Stimulated activated CD4-positive, alpha-beta T cell treated with anti-CD3 and anti-CD28 coated beads, Interleukin-15, amount 100 ng/mL, for 1 hour (primary cell): ENCODE data around the gene CNOT9.
A peak's percentile ranks its signal among the peaks of the same experiment; 100 is the strongest.
"Not testable (repeated sequence)": the region's sequence is repeated elsewhere in the genome, so short reads cannot be mapped to it uniquely, and the experiment has no call there.

ENCODE experiments used
- DNase-seq, 2 donors: peaks; one replicate each; pipeline ENCODE4 v3.0.0-alpha.2; 2020; ENCODE audit warnings: low read depth in 1 of 2, low spot score in 1 of 2

Gene CNOT9

GRCh38 chr2:218568190-218569037 lies at the start of gene CNOT9, which contains the start of gene USP37:
Gene CNOT9 (plus strand): TSS chr2:218568839. CDS start chr2:218568955, 116 bp downstream.
Gene USP37 (minus strand): TSS chr2:218568351. CDS start chr2:218558653, 9,698 bp downstream.
- peak; percentile 100 for DNase-seq

GRCh38 chr2:218518876-218519275 lies 49.8 kb upstream of the CNOT9 start:
- DNase-seq = no peak

- DNase-seq = no peak
These were observed 45.0 kb upstream of the CNOT9 start for GRCh38 chr2:218523651-218524050.

- DNase-seq = not testable (repeated sequence)
These were observed 40.2 kb upstream of the CNOT9 start for GRCh38 chr2:218528409-218528808.

GRCh38 chr2:218529990-218530389 lies 38.6 kb upstream of the CNOT9 start:
- no peak for DNase-seq

GRCh38 chr2:218536804-218537494 lies 31.7 kb upstream of the CNOT9 start:
- DNase-seq = no peak

- DNase-seq = no peak
These were observed 28.6 kb upstream of the CNOT9 start for GRCh38 chr2:218540015-218540414.

GRCh38 chr2:218546012-218546411 lies 22.6 kb upstream of the CNOT9 start:
- no peak for DNase-seq

GRCh38 chr2:218547511-218547910 lies 21.1 kb upstream of the CNOT9 start:
- DNase-seq = no peak

GRCh38 chr2:218547978-218548377 lies 20.7 kb upstream of the CNOT9 start:
- no peak for DNase-seq

GRCh38 chr2:218554225-218554624 lies 14.4 kb upstream of the CNOT9 start:
- not testable (repeated sequence) for DNase-seq

GRCh38 chr2:218555527-218555926 lies 13.1 kb upstream of the CNOT9 start:
- no peak for DNase-seq

- no peak for DNase-seq
These were observed 10.7 kb upstream of the CNOT9 start for GRCh38 chr2:218557941-218558340.

- no peak for DNase-seq
These were observed 9.7 kb upstream of the CNOT9 start for GRCh38 chr2:218558986-218559385.

- DNase-seq = no peak
These were observed 4.6 kb upstream of the CNOT9 start for GRCh38 chr2:218564056-218564455.

- no peak for DNase-seq
These were observed 2.3 kb upstream of the CNOT9 start for GRCh38 chr2:218566296-218566695.

- no peak for DNase-seq
These were observed 846 bp upstream of the CNOT9 start for GRCh38 chr2:218567797-218568189.

- peak; percentile 35 to 42 for DNase-seq
These were observed 396 bp downstream of the CNOT9 start for GRCh38 chr2:218569038-218569431.

GRCh38 chr2:218569661-218570500 lies 1.2 kb downstream of the CNOT9 start:
- no peak for DNase-seq

- no peak for DNase-seq
These were observed 2.2 kb downstream of the CNOT9 start for GRCh38 chr2:218570850-218571249.

GRCh38 chr2:218576854-218577253 lies 8.2 kb downstream of the CNOT9 start:
- DNase-seq = no peak
